Astrocyte (in vitro differentiated cells and primary cell): ENCODE data around the gene FN3K. TPM values are rescaled to one million over a fixed set of nuclear protein-coding genes. Genes with fewer than 3 reads are reported as not detected.

ENCODE experiments used
- DNase-seq: peaks from one replicate; pipeline ENCODE4 v3.0.0-alpha.2; 2010; ENCODE audit warnings: low read depth
- FAIRE-seq: peaks from 2 replicates; lab custom pipeline; 2011; peaks lifted over from hg19 to GRCh38; lab: Jason Lieb, UNC
- H2AFZ ChIP-seq: 2 replicates; pipeline ENCODE4 v1.6.0; 2012; ENCODE audit warnings: low read depth, low read length, inconsistent platforms
- H3K27ac ChIP-seq: 2 replicates; pipeline ENCODE4 v1.5.1; 2011; ENCODE audit warnings: low read depth, low read length, inconsistent platforms
- H3K27me3 ChIP-seq: 2 replicates; pipeline ENCODE4 v1.6.0; 2011; ENCODE audit warnings: low read length, inconsistent platforms; ENCODE audit not compliant: insufficient read depth
- H3K36me3 ChIP-seq: 2 replicates; pipeline ENCODE4 v1.5.1; 2011; ENCODE audit warnings: low read length, inconsistent platforms; ENCODE audit not compliant: insufficient read depth
- H3K4me1 ChIP-seq: 2 replicates; pipeline ENCODE4 v1.5.1; 2011; ENCODE audit warnings: low read length, inconsistent platforms; ENCODE audit not compliant: insufficient read depth
- H3K4me2 ChIP-seq: 2 replicates; pipeline ENCODE4 v1.6.0; 2012; ENCODE audit warnings: low read length, inconsistent platforms
- H3K4me3 ChIP-seq: 2 replicates; pipeline ENCODE4 v1.5.1; 2011; ENCODE audit warnings: low read depth, mild to moderate bottlenecking, low read length, inconsistent platforms; ENCODE audit not compliant: insufficient read depth
- H3K79me2 ChIP-seq: 2 replicates; pipeline ENCODE4 v1.6.0; 2012; ENCODE audit warnings: mild to moderate bottlenecking, low read length, inconsistent platforms; ENCODE audit not compliant: insufficient read depth
- H3K9ac ChIP-seq: 2 replicates; pipeline ENCODE4 v1.6.0; 2012; ENCODE audit warnings: mild to moderate bottlenecking, low read length, inconsistent platforms
- H3K9me3 ChIP-seq: 2 replicates; pipeline ENCODE4 v1.5.1; 2012; ENCODE audit warnings: low read depth, mild to moderate bottlenecking, low read length, inconsistent platforms; ENCODE audit not compliant: insufficient read depth
- H4K20me1 ChIP-seq: 2 replicates; pipeline ENCODE4 v1.6.0; 2012; ENCODE audit warnings: low read length, inconsistent platforms; ENCODE audit not compliant: insufficient read depth
- H3K27ac Mint-ChIP-seq: one replicate; pipeline ENCODE4 v1.8.0; 2021; ENCODE audit warnings: mild to moderate bottlenecking, mixed read lengths; ENCODE audit not compliant: unreplicated experiment
- H3K27me3 Mint-ChIP-seq: one replicate; pipeline ENCODE4 v1.8.0; 2021; ENCODE audit warnings: low read depth, mixed read lengths; ENCODE audit not compliant: unreplicated experiment
- H3K36me3 Mint-ChIP-seq: one replicate; pipeline ENCODE4 v1.8.0; 2021; ENCODE audit warnings: low read depth, mixed read lengths; ENCODE audit not compliant: unreplicated experiment
- H3K4me1 Mint-ChIP-seq: one replicate; pipeline ENCODE4 v1.8.0; 2021; ENCODE audit warnings: low read depth, mixed read lengths; ENCODE audit not compliant: unreplicated experiment
- H3K4me3 Mint-ChIP-seq: one replicate; pipeline ENCODE4 v1.8.0; 2021; ENCODE audit warnings: mild to moderate bottlenecking, moderate library complexity, mixed read lengths; ENCODE audit not compliant: unreplicated experiment
- H3K9me3 Mint-ChIP-seq: one replicate; pipeline ENCODE4 v1.8.0; 2021; ENCODE audit warnings: mild to moderate bottlenecking, mixed read lengths; ENCODE audit not compliant: unreplicated experiment
- CTCF ChIP-seq: IDR thresholded peaks from 2 replicates; pipeline ENCODE4 v1.5.1; 2011; ENCODE audit warnings: low read depth, mild to moderate bottlenecking, inconsistent platforms, low read length, moderate library complexity; ENCODE audit not compliant: insufficient read depth
- EZH2 ChIP-seq: IDR thresholded peaks from 2 replicates; pipeline ENCODE4 v1.6.1; 2012; ENCODE audit warnings: mild to moderate bottlenecking, low read length, inconsistent platforms; ENCODE audit not compliant: insufficient read depth
- total RNA-seq: library from RNA; stranded (reverse); gene quantifications from 2 replicates; pipeline ENCODE4 v1.2.1, GENCODE V29; 2021

The FN3K gene
- total RNA-seq, 1 donor from 2014 or later = 4.1 TPM

- no peak for TF ChIP-seq CTCF
- no peak for TF ChIP-seq EZH2
- Histone ChIP-seq H4K20me1 (no peaks in the 10 kb centered on the region), H3K27ac (no peak overlapping the region), H3K36me3 (peaks cover under 1% of the 10 kb centered on the region), H3K4me3 (no peak overlapping the region), H3K4me1 (peaks cover 6% of the 10 kb centered on the region), H2AFZ (no peak overlapping the region), H3K9me3 (peaks cover 9% of the 10 kb centered on the region), H3K79me2 (no peaks in the 10 kb centered on the region), H3K27me3 (no peaks in the 10 kb centered on the region), H3K9ac (no peak overlapping the region), H3K4me2 (no peak overlapping the region)
- no peak for DNase-seq
- no peaks in the 10 kb centered on the region for H3K4me1 Mint-ChIP-seq
- no peaks in the 10 kb centered on the region for H3K27me3 Mint-ChIP-seq
- no peak for FAIRE-seq
- H3K4me3 Mint-ChIP-seq = no peak overlapping the region
- H3K9me3 Mint-ChIP-seq = no peaks in the 10 kb centered on the region
- H3K36me3 Mint-ChIP-seq = peaks cover 19% of the 10 kb centered on the region
- H3K27ac Mint-ChIP-seq = no peak overlapping the region
These were observed 3.2 kb upstream of the FN3K start for GRCh38 chr17:82732118-82732743.

- no peak for FAIRE-seq
- H2AFZ ChIP-seq = no peak overlapping the region
- TF ChIP-seq EZH2 = no peak
- TF ChIP-seq CTCF = no peak
These were observed 1.2 kb downstream of the FN3K start for GRCh38 chr17:82736511-82737185.

More at GRCh38 chr17:82736511-82737185, 1.2 kb downstream of the FN3K start:
- Histone ChIP-seq H3K4me1 (peaks cover 6% of the 10 kb centered on the region), H4K20me1 (no peaks in the 10 kb centered on the region), H3K9ac (no peak overlapping the region), H3K27me3 (no peaks in the 10 kb centered on the region), H3K4me2 (peak overlapping the region; percentile 94), H3K79me2 (no peaks in the 10 kb centered on the region), H3K27ac (no peak overlapping the region), H3K9me3 (peaks cover 15% of the 10 kb centered on the region), H3K4me3 (no peak overlapping the region), H3K36me3 (peaks cover 5% of the 10 kb centered on the region)
- no peaks in the 10 kb centered on the region for H3K4me1 Mint-ChIP-seq
- H3K4me3 Mint-ChIP-seq = peak overlapping the region; percentile 74
- no peaks in the 10 kb centered on the region for H3K27me3 Mint-ChIP-seq
- H3K9me3 Mint-ChIP-seq = peaks cover 9% of the 10 kb centered on the region
- no peak overlapping the region for H3K27ac Mint-ChIP-seq
- no peak for DNase-seq
- peaks cover 24% of the 10 kb centered on the region for H3K36me3 Mint-ChIP-seq
